ENCODE results near the gene ADAMTS2.
A peak's percentile ranks its signal among the peaks of the same experiment; 100 is the strongest.

Gene ADAMTS2

DNA sequence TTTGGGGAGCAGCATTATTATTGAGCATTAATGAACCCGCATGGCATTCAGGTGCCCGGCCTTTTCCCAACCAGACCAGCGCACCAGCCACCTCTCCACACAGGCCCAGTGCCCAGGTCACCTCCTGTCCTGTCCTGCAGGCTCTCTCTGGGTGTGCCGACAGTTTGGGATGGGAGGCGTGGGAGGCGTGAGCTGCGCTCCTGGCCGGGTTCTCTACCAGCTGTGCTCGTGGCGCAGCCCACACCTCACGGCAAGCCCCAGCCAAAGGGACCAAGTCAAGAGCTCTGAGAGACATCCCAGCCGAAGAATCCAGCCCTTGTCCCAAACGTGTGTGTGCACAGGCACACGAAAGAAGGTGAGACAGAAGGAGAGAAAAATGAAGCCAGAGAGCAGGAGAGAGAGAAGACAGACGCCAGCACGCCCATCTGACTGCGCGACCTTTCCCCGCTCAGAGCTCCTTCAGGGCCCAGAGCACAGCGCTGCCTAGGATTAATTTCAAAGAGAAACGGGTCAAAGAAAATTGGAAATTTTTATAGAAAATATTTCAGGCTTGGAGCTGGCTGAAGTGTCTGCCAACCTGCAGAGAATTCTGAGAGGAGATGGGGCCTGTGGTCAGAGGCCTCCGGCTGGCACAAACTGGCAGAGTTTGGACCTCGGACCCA is 81.7 kb downstream of the ADAMTS2 start:
- DNase-seq, result no peak

DNA sequence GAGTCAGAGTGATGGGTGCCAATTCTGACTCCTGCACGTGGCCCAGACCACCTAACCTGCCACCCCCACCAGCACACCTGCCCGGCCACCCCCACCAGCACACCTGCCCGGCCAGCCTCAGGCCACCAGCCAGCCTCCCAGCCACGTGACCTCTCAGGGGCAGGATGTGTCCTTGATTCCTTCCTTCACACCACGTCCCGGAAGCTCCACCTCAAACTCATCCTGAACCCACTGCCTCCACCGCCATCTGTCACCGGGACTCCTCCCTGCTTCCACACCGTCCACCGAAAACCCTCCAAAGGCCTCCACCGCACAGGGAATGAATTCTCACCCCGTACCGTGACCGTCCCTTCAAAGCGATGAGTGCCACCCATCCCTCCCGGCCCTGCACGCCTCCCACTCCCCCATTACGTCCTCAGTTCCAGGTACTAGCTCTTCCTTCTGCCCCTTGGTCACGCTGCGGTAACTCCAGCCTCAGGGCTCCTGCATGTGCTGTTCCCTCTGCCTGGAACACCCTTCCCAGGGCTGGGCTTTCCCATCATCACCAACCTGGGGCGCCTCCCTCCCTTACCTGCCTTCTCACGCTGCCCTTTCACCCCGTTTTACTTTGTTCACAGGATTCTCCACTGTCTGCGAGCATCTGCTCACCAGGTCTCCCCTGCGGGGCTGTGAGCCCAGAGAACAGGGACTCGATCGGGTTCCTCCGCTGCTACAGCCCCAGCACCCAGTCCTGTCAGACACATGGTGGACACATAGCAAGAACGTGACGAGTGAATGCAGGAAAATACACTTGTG is 82.9 kb downstream of the ADAMTS2 start:
- no peak for DNase-seq

DNA sequence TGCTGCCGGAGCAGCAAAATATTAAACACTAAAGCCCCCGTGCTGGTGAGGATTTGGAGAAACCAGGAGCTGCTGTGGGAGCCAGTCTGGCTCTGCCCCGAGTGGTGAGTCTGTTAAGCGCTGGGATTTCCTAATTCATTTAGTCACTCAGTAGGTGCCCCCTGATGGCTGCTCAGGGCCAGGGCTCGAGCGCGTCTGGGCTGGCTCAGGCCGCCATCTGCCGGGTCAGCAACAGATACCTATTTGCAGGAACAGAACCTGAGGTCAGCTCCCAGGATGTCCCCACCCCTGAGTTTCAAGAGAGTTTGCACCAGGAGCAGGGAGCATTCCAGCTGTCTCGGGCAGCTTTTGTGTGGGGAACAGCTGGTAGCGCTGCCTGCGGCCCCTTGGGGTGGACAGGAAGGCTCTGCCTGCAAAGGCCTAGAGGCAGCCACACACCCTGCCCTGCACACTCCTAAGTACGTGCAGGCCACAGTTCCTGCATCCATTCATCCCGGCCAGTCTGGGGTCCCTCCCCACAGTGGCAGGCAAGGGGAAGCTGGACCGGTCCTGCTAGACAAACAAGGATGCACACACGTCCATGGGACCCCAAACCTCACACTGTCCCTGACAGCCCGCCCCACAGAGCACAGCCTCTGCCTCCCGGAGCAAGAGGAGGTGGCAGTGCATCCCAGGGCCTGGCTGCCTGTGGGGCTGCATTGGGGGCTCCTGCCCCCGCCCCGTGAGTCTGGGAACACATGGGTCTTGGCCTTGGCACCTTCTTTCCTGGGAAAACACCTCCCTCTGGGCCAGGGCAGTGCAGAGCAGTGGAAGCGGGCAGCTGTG is 83.7 kb downstream of the ADAMTS2 start:
- DNase-seq, result peak in 1 of 2 experiments; percentile 10

DNA sequence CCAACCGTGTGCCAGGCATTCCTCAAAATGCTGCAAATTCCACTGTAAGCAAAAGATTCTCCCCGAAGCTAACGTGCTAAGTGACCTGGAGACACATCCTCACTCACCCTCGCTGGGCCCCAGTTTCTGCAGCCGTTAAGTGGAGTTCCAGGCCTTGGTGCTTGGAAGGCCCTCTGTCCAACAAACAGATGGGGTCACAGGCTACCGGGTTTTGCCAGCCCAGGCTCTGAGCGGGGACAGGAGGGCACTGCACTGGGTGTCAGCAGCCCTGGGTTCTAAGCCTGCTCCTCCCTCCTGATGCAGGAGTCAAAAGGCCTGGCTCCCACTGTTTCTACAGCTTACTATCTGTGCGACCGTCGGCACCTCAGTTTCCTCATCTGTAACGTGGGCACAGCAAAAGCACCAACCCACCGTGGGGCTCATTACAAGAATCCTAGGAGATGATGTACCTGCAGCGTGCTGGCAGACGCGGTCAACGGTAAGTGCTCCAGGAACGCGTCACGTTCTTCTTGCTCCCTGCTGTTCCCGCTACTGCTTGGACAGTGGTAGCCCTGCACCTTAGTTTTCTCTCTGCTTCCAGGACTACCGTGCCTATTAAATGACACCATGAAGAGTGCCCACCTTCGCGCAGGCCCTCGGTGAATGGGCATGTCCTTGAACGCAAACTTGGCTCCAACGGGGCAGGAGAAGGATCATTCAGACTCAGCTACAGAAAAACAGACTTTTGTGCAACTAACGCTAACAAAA is 84.8 kb downstream of the ADAMTS2 start:
- DNase-seq, result no peak

DNA sequence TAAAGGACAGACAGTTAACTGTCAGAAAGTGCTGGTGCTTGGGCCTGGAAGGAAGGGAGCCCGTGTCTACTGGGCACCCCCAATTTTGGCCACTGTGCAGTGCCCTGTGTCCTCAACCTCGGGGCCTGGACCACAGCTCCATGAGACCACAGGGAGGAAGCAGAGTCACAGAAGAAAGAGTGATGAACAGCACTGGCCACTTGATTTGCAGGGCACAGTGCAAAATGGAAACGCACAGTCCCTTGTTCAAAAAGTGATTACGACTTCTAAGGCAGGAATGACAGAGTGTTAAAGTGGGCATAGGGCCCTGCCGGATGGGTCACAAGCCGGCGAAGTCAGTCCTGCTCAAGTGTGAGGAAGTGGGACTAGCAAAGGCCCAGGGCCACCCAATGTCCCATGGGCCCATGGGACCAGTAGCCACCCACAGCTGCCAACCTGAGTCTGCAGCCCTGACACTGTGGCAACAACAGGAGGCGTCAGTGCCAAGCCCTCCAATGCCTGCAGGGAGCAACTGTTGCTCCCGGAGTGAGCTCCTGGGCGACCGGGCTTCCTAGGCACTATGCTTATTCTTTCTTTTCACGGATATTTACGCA is 85.4 kb downstream of the ADAMTS2 start:
- DNase-seq, result no peak

DNA sequence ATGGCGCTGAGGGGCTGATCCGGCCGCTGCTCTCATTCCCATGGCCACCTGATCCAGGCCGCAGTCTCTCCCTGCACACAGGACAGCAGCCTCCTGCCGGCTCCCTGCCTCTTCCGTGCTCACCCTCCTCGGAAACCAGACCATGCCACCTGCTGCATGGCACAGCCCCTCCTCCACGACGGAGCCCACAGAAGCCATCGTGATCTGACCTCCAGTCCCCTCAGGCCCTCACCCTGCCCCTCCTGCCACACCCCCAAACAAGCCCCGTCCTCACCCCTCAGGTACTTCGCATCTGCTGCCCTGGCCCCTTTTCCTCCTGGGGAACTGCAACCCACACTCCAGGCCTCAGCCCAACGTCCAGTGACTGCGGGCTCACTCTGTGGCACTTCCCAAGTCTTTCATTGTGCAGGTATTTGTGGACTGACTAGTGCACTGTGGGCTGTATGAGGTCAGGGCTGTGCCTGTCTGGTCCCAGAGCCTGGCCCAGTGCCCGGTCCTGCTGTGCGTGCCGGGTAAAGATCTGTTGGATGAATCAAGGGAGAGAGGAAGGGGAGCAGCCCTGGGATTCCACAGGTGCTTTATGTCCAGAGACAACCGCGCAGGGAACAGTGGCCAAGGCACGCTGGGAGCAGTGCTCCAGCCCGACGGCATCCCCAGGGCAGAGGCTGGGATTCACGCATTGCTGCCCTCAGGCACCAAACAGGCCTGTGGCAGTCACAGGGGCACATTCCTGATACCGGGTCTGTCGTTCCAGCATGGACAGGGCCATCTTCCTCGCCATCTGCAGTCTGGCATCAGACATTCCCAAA is 86.1 kb downstream of the ADAMTS2 start:
- DNase-seq, result no peak

DNA sequence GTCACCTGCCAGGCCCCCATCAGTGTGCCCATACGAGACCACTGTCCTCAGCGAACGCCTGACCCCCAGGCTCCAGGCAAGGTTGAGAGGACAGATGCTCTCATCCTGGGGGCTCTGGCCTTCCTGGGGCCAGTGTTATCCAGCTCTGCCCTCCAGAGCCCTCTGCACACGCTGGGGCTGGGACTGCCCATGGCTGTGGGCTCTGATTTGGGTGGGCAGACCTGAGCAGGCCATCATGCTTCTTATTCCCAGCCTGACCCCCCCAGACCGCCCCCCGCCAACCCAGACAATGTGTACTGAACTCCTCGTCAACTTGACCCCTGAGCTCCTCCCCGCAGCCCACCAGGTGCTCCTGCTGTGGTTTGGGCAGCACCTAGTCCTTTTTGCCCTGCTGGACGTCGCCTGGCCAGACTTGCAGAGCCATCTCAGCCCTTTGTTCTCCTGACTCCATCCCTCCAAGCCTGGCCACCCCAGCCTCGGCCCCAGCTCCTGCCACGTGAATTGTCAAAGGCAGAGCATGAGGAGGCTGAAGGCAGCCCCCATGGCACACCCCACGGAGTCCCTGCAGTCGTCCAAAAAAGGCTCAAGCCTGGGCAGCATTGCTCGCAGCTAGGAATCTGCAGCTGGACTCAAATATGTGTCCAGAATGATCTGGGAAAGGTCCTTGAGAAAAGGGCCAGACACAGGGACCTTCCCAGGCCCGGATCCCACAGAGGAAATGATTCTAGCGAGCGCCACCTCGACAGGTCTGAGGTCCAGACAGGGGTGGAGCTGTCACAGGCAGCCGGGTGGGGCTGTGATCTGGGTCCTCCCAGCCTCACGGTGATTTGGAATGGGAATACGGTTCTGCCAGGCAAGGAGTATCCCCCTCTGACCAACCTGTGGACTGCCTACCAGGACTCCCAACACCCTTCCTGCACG is 87.0 kb downstream of the ADAMTS2 start:
- no peak for DNase-seq

DNA sequence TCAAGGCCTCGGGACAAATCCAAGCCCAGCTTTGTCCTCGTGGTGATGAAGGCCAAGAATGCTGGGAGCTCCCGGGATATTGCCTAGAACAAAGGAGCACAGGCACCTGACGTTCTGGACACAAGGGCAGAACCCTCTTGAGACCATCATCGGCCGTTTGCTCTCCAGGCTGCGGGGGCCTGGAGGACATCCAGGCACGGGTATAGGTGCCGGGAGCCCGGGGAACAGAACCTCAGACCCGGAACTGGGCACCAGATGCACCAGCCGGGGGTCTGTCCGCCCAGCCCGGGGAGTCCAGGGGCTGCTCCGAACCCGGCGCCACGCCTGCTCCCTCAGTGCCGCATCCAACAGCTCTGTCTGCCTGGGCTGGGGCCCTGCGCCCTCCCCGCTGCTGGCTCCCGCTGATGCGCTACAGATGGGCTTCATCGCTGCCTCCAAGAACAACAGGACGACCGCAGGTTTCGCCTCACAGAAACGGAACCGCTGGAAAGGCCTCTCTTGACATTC is 88.0 kb downstream of the ADAMTS2 start:
- no peak for DNase-seq

DNA sequence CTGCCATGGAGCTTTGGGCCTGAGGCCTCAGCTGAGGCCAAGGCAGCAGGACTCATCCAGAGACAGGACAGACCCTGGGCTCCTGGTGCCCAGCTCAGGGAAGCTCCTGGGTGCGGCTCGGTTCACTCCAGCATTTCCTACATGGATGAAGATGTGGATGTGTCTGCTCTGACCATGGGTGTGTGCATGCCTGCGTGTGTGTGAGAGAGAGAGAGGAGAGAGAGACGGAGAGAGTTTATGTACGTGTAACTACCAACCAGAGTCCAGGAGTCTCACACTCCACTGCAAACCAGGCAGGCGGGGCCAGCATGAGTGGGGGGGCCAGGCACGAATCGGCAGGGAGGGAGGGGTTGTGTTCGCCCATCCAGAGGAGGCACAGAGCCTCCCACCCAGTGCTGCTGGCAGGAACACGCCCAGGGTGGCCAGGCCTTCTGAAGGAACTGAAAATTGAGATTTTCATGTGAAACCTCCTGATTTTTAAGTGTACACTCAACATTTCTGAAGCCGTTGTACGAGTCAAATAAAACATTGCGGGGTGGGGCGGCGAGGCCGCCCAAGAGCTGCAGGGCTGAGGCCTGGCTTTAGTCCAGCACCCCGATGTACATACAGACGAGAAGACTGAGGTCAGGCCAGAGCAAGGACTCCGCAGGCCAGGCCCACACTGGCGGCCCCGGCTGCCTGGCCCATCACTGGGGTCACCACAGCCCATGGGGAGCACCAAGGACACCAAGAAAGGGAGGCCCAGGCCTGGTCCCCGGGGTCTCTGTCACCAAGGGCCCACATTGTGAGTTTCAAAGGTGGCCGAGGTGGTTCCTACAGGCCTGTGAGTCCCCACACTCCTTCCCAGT is 88.7 kb downstream of the ADAMTS2 start:
- no peak for DNase-seq

DNA sequence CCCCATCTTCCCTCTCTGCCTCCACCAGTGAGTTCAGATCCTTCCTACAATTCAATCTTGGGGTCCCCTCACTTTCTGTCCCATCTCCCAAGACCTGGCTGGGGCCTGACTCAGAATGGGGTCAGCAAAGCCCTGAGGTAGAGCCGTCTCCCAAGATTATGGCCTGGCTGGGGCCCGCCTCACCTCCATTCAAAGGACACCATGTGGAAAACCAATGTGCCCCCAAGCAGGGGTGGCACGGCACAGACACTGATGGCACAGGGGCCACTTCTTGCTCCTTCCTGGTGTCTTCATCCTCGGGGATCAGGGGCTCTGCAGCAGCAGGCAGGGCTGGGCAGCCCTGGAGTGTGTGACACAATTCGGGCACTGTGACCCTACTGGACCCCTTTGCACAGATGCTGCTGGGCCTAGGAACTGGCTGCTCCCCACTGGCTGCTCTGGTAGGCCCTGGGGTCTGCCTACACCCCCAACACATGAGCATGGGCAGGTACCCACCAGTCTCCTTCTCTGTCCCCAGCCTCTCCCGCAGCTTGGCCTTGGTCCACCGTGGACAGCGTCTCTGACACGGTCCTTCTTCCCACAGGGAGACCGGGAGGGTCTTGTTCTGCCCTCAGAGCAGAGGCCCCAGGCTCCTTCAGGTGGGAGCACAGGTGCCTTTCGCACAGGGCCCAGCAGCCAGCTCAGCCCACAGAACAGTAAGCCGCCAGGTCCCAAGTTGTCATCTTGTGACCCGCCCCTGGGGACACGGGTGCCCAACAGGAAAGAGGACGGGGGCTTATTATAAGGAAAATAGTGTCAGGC is 89.5 kb downstream of the ADAMTS2 start:
- no peak for DNase-seq

DNA sequence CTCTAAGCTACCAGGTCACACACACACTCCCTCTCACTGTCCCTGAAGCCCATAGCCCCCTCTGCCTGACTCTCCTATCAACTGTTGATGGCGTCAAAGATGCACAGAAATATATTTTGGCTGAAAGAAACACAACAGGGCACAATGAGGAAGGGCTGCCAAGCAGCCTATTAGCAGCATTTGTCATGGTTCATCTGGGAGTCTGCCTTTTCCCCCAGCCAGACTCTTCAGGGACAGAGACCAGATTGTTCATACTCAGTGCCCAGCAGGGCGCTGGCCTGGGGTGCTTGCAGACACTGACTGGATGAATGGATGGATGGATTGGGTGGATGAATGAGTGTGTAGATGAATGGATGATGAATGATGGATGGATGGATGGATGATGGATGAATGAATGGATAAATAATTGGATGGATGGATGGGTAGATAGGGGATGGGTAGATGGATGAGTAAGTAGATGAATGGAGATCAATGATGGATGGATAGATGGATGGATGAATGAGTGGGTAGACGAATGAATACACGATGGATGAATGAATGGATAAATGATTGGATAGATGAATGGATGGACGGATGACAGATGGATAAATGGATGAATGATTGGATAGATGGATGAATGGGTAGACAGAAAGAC is 90.5 kb downstream of the ADAMTS2 start:
- DNase-seq, result no peak

DNA sequence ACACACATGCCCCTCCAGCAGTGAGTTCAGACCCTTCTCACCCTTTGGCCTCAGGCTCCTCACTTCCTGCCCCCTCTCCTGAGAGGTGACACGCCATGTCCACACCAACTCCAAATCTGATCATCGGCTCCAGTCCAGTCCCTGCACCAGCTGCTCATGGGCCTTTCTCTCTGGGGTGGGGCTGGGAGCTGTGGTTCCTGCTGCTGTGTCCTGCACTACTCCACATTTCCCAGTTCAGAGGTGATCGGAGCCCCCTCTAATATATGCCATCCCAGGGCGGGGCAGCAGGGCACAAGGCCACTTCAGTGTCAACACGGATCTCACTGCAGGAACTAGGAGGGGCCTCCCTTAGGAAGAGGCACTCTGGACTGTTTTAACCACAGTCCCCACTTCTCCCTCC is 91.5 kb downstream of the ADAMTS2 start:
- DNase-seq, result no peak

DNA sequence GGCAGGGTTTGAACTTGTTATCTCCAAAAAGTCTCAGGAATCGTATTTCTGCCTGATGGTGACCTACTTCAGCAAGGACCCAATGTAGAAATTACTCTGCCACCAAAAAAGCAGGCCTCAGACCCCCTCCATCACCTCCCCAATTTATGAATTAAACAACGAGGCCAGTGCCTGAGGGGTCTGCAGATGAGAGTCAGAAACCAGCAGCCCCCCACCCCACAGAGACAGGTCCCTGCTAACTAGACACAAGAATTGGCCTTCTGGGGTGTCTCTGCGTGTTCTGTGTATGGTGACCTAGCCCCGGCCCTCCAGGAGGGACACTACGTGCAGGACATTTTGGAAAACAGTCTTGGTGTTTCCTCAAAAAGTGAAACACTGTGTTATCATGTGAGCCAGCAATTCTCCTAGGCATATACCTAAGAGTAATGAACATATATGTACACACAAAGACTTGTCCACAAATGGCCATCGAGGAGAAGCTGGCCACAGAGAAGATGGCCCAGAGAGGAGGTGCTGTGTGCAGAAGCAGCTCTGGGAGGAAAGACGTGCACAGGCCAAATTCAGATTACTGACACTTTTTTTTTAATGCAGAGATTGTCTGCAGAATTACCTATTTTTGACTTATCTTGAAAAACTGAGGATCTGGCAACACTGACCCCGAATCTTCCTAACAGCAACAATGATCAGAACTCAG is 93.8 kb downstream of the ADAMTS2 start:
- DNase-seq, result no peak

DNA sequence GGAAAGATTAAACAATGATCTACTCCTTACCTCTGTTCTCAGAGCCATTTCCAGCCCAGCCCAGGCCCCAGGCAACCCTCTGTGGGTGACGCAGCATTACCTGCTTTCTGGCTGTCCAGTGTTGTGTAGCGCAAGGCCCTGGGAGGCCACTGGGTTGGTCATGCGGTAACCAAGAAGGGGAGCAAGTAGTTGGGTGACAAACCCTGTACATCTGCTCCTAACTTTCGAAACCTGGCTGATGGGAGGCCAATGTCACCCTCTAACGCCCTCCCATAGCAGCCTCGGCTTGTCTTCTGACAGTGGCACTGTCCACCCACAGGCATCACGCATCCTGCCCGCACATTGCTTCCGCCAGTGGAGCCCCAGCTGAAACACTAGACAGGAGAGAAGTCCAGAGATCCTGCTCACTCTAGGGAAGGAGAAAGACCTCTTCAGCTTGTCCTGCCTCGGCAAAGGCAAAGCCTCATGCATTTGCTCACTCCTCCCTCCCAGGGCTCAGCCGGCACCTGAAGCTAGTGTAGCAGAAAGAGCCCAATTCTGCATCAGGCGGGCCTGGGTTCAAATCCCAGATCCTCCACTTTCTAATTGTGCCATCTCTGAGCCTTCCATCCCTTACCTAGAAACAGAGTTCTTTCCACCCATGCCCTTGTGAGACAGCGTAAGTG is 94.6 kb downstream of the ADAMTS2 start:
- DNase-seq, result no peak

DNA sequence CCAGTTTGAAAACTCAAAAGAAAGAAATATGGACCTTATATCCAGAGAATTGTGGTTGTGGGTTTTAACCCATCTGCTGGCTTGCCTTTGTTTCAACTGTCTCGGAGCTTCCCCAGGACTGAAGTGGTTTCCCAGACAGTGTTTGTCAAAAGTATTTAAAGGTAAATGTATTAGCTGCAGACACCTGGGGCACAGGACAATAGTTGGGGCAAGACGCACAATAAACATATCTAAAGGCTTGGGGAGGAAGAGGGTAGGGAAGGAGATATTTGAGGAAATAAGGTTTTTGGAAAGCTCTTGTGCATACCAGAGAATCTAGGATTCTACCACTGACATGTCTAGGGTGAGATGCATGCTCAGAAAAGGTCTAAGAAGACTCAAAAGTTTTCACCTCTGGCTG is 99.0 kb downstream of the ADAMTS2 start:
- DNase-seq, result no peak

DNA sequence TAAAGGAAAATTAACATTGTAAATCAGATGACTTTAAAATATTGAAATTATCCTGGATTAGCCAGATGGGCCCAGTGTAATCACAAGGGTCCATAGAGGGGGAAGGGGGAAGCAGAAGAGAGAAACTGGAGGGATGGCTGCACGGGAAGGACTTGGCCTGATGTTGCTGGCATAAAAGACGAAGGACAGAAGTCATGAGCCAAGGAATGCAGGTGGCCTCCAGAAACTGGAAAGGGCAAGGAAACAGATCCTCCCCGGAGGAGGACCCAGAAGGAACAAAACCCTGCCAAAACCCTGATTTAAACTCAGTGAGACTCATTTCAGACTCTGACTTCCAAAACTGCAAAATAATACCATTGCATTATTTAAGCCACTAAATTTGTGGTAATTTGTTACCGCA is 100.2 kb downstream of the ADAMTS2 start:
- DNase-seq, result no peak

DNA sequence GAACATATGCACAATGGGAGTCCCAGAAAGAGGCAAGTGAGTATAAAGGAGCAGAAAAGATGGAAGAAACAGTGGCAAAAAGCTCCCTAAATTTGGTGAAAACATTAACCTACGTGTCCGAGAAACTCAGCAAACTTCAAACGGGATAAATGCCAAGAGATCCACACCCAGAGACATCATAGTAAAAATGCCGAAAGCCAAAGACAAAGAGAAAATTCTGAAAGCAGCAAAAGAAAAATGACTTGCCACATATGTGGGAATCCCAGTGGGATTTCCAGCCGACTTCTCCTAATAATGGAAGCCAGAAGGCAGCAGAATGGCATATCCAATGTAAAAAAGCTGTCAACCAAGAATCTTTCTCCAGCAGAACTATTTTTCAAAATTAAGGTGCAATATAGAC is 101.2 kb downstream of the ADAMTS2 start:
- DNase-seq, result no peak

Measured in activated CD4-positive, alpha-beta T cell treated with anti-CD3 and anti-CD28 coated beads, Interleukin-2, amount 50 U/mL, for 48 hours (primary cell).